GM12875 (cell line): ENCODE measurements around the gene CTAGE1.
"Not testable (repeated sequence)": the region's sequence is repeated elsewhere in the genome, so short reads cannot be mapped to it uniquely, and the experiment has no call there.

Experiments used
- H3K4me3 ChIP-seq: one replicate; pipeline ENCODE4 v1.5.1; 2011; ENCODE audit warnings: low read depth, low read length, control low read depth
- TF ChIP-seq, protein P1 (sequence below): IDR thresholded peaks from 2 replicates; pipeline ENCODE4 v1.5.1; 2011; ENCODE audit warnings: low read depth, mild to moderate bottlenecking, control low read depth, inconsistent platforms, low read length, moderate library complexity, borderline replicate concordance; ENCODE audit not compliant: insufficient read depth

Gene CTAGE1

DNA sequence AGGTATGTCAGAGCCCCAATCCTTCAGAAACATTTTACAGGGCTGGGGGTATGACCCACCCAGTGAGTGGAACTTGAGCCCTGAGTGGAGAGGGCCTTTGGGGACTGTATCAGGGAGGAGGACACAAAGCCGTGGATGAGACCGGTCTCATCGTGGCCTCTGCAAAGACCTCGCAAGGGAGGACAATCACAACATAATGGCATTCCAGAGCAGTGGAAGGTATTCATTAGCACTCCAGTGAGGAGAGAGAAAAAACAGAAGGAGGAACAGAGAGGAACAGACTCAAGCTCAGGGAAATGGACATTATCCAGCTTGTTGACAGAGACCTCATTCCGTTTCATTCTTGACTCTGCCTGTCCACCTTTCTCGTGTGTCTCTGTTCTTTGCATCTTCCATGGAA is 38.8 kb upstream of the CTAGE1 start:
- TF ChIP-seq, protein P1, sequence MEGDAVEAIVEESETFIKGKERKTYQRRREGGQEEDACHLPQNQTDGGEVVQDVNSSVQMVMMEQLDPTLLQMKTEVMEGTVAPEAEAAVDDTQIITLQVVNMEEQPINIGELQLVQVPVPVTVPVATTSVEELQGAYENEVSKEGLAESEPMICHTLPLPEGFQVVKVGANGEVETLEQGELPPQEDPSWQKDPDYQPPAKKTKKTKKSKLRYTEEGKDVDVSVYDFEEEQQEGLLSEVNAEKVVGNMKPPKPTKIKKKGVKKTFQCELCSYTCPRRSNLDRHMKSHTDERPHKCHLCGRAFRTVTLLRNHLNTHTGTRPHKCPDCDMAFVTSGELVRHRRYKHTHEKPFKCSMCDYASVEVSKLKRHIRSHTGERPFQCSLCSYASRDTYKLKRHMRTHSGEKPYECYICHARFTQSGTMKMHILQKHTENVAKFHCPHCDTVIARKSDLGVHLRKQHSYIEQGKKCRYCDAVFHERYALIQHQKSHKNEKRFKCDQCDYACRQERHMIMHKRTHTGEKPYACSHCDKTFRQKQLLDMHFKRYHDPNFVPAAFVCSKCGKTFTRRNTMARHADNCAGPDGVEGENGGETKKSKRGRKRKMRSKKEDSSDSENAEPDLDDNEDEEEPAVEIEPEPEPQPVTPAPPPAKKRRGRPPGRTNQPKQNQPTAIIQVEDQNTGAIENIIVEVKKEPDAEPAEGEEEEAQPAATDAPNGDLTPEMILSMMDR: no peak
- no peak overlapping the region for H3K4me3 ChIP-seq

GRCh38 chr18:22456116-22456480 is 38.4 kb upstream of the CTAGE1 start:
- TF ChIP-seq, protein P1: no peak
- H3K4me3 ChIP-seq: no peak overlapping the region

DNA sequence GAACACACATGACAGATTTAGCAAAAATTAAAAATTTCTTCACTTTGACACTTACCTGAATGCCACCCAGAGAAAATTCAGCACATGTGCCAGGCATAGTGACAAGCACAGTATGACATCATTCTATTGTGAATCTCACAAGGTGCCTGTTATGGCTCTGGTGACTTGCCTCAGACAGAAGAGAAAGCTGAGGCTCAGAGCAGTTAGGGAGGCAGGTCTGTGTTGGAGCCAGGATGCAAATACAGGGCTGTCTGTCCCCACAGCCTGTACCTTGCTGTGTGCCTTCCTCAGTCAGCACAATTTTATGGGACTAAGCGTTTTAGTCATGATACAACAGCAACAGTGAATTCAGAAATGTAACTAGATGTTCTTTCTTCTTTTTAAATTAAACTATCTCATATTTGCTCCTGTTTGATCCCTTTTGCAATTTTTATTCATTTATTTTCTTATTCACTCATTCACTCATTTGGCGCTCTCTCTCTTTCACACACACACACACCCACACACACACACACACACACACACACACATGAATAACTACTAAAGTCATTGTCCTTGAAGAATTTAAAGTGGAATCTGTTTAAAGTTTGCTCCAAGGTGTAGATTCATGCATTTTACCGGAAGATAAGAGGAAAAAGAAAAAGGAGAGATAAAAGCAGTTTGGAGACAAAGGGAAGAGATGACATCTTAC is 37.9 kb upstream of the CTAGE1 start:
- no peak overlapping the region for H3K4me3 ChIP-seq
- TF ChIP-seq, protein P1: no peak

DNA sequence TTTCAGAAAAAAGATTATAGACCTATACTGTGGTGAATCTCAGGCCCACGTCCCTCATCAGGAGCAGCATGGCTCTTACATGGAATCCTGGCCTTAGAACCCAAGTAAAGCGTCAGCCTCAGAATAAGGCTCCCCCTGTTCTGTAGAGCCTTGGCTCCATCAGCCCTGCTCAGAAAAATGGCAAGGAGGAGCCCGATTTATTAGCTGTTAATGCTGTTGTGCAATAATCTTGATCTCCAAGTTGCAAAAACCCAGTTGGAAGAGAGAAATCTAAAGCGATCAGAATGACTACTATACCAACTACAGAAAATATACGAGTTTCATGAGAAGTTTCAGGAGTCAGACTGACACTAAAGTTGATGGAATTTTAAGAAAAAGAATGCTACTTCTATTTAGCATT is 35.6 kb upstream of the CTAGE1 start:
- TF ChIP-seq, protein P1: no peak

GRCh38 chr18:22452226-22452668 is 34.5 kb upstream of the CTAGE1 start:
- TF ChIP-seq, protein P1: no peak
- H3K4me3 ChIP-seq: no peak overlapping the region

More for the DNA sequence above, 35.6 kb upstream of the CTAGE1 start:
- no peak overlapping the region for H3K4me3 ChIP-seq

GRCh38 chr18:22451796-22452195 is 34.1 kb upstream of the CTAGE1 start:
- TF ChIP-seq, protein P1: no peak
- no peak overlapping the region for H3K4me3 ChIP-seq

DNA sequence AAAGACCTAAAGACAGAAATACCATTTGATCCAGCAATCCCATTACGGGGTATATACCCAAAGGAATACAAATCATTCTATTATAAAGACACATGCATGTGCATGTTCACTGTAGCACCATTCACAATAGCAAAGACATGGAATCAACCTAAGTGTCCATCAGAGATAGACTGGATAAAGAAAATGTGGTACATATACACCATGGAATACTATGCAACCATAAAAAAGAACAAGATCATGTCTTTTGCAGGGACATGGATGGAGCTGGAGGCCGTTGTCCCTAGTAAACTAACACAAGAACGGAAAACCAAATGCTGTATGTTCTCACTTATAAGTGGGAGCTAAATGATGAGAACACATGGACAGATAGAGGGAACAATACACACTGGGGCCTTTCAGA is 33.1 kb upstream of the CTAGE1 start:
- not testable (repeated sequence) for H3K4me3 ChIP-seq

DNA sequence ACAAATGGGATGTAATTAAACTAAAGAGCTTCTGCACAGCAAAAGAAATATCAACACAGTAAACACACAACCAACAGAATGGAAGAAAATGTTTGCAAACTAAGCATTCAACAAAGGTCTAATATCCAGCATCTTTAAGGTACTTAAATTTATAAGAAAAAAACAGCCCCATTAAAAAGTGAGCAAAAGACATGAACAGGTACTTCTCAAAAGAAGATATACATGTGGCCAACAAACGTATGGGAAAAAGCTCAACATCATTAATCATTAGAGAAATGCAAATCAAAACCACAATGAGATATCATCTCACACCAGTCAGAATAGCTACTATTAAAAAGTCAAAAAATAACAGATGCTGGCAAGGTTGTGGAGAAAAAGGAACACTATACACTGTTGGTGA is 32.6 kb upstream of the CTAGE1 start:
- not testable (repeated sequence) for H3K4me3 ChIP-seq

DNA sequence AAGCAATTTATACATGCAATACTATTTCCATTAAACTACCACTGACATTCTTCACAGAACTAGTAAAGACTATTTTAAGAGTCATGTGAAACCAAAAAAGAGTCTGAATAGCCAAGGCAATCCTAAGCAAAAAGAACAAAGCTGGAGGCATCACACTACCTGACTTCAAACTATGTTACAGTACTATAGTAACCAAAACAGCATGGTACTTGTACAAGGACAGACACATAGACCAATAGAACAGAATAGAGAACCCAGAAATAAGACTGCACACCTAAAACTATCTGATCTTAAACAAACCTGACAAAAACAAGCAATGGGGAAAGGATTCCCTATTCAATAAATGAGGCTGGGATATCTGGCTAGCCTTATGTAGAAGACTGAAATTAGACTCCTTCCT is 32.0 kb upstream of the CTAGE1 start:
- H3K4me3 ChIP-seq: not testable (repeated sequence)
